ENCODE measurements around the gene UBC. TPM values are rescaled to one million over a fixed set of nuclear protein-coding genes. Genes with fewer than 3 reads are reported as not detected.
A peak's percentile ranks its signal among the peaks of the same experiment; 100 is the strongest.
"Not testable (repeated sequence)": the region's sequence is repeated elsewhere in the genome, so short reads cannot be mapped to it uniquely, and the experiment has no call there.

The UBC gene
- total and polyA plus RNA-seq, 4 donors, result 1,113 to 1,682 (median 1,303) TPM

- no peak for ATAC-seq (ENCODE audit: insufficient read depth, low FRiP score)
- no peaks in the 10 kb centered on the region for H3K9me3 ChIP-seq (ENCODE audit: control insufficient read depth in 4 of 4, insufficient read depth in 3 of 4, low read length in 3 of 4)
- H3K27me3 ChIP-seq (ENCODE audit: control insufficient read depth in 3 of 3, insufficient read depth in 3 of 3, low read length in 2 of 3), result no peaks in the 10 kb centered on the region
- H3K4me1 ChIP-seq (ENCODE audit: control insufficient read depth in 5 of 5, insufficient read depth in 5 of 5, low read length in 5 of 5), result peaks cover 11 to 47% (median 29%) of the 10 kb centered on the region in 5 donors
- DNase-seq, result no peak
- no peak for TF ChIP-seq CTCF (IDR thresholded peaks at IDR 0.05; ENCODE audit: control extremely low read depth, extremely low read depth)
- peak overlapping the region; percentile 98 to 99 for H3K27ac ChIP-seq (ENCODE audit: low read depth in 1 of 2, low read length in 1 of 2)
- WGBS, 2 donors, result 17 to 21% methylated on average over 21 of the region's 21 CpGs
- peak overlapping the region; percentile 95 to 98 for H3K9ac ChIP-seq (ENCODE audit: insufficient read depth in 1 of 2, low read length in 2 of 2)
- H3K36me3 ChIP-seq (ENCODE audit: control insufficient read depth in 4 of 4, insufficient read depth in 4 of 4, low read length in 4 of 4), result peaks cover 10 to 26% (median 15%) of the 10 kb centered on the region in 4 donors
- H3K4me3 ChIP-seq, result peak overlapping the region; percentile 68
Observed at GRCh38 chr12:124915239-124916236, 1.1 kb upstream of the UBC start.

- ATAC-seq (ENCODE audit: insufficient read depth, low FRiP score) (peak; percentile 53), DNase-seq (peak; percentile 79 to 86 (median 83))
- peak; percentile 64 for TF ChIP-seq CTCF (IDR thresholded peaks at IDR 0.05; ENCODE audit: control extremely low read depth, extremely low read depth)
- H3K4me1 ChIP-seq (ENCODE audit: control insufficient read depth in 5 of 5, insufficient read depth in 5 of 5, low read length in 5 of 5), result peaks cover 10 to 47% (median 29%) of the 10 kb centered on the region in 5 donors
- H3K27me3 ChIP-seq (ENCODE audit: control insufficient read depth in 3 of 3, insufficient read depth in 3 of 3, low read length in 2 of 3), result no peaks in the 10 kb centered on the region
- WGBS, 2 donors, result 5 to 8% methylated on average over 46 of the region's 46 CpGs
- H3K36me3 ChIP-seq (ENCODE audit: control insufficient read depth in 4 of 4, insufficient read depth in 4 of 4, low read length in 4 of 4), result peaks cover 12 to 26% (median 17%) of the 10 kb centered on the region in 4 donors
- H3K9me3 ChIP-seq (ENCODE audit: control insufficient read depth in 4 of 4, insufficient read depth in 3 of 4, low read length in 3 of 4), result no peaks in the 10 kb centered on the region
- H3K4me3 ChIP-seq, result peak overlapping the region; percentile 82
- peak overlapping the region; percentile 96 to 98 for H3K9ac ChIP-seq (ENCODE audit: insufficient read depth in 1 of 2, low read length in 2 of 2)
- peak overlapping the region; percentile 98 to 99 for H3K27ac ChIP-seq (ENCODE audit: low read depth in 1 of 2, low read length in 1 of 2)
Observed at GRCh38 chr12:124913474-124914391, 717 bp downstream of the UBC start.

- DNase-seq, result not testable (repeated sequence)
Observed at GRCh38 chr12:124912529-124913287, 1.7 kb downstream of the UBC start.

GRCh38 chr12:124911521-124911920 lies 2.9 kb downstream of the UBC start:
- H3K4me3 ChIP-seq, result peak overlapping the region; percentile 35
- peak overlapping the region in 1 of 2 donors; percentile 70 for H3K27ac ChIP-seq (ENCODE audit: low read depth in 1 of 2, low read length in 1 of 2)
- not testable (repeated sequence) for H3K9ac ChIP-seq (ENCODE audit: insufficient read depth in 1 of 2, low read length in 2 of 2)

More at GRCh38 chr12:124912529-124913287, 1.7 kb downstream of the UBC start:
- not testable (repeated sequence) for H3K9ac ChIP-seq (ENCODE audit: insufficient read depth in 1 of 2, low read length in 2 of 2); H3K9me3 ChIP-seq (ENCODE audit: control insufficient read depth in 4 of 4, insufficient read depth in 3 of 4, low read length in 3 of 4); ATAC-seq (ENCODE audit: insufficient read depth, low FRiP score); H3K27me3 ChIP-seq (ENCODE audit: control insufficient read depth in 3 of 3, insufficient read depth in 3 of 3, low read length in 2 of 3); H3K27ac ChIP-seq (ENCODE audit: low read depth in 1 of 2, low read length in 1 of 2)
- 54 to 73% methylated on average over 19 of the region's 21 CpGs for WGBS, 2 donors
- Histone ChIP-seq H3K4me1 (ENCODE audit: control insufficient read depth in 5 of 5, insufficient read depth in 5 of 5, low read length in 5 of 5) (peaks cover 7 to 38% (median 19%) of the 10 kb centered on the region in 5 donors), H3K36me3 (ENCODE audit: control insufficient read depth in 4 of 4, insufficient read depth in 4 of 4, low read length in 4 of 4) (peaks cover 12 to 26% (median 17%) of the 10 kb centered on the region in 4 donors), H3K4me3 (peak overlapping the region; percentile 45)

More at GRCh38 chr12:124911521-124911920, 2.9 kb downstream of the UBC start:
- ATAC-seq (ENCODE audit: insufficient read depth, low FRiP score); DNase-seq; H3K27me3 ChIP-seq (ENCODE audit: control insufficient read depth in 3 of 3, insufficient read depth in 3 of 3, low read length in 2 of 3); H3K9me3 ChIP-seq (ENCODE audit: control insufficient read depth in 4 of 4, insufficient read depth in 3 of 4, low read length in 3 of 4): not testable (repeated sequence)
- WGBS, 2 donors, result 56 to 78% methylated on average over 6 of the region's 6 CpGs
- peaks cover 12 to 26% (median 17%) of the 10 kb centered on the region in 4 donors for H3K36me3 ChIP-seq (ENCODE audit: control insufficient read depth in 4 of 4, insufficient read depth in 4 of 4, low read length in 4 of 4)
- H3K4me1 ChIP-seq (ENCODE audit: control insufficient read depth in 5 of 5, insufficient read depth in 5 of 5, low read length in 5 of 5), result peaks cover 8 to 29% (median 15%) of the 10 kb centered on the region in 5 donors

Data from lung (tissue), 12 donors.